Endothelial cell of umbilical vein (primary cell): Measurements from ENCODE around the gene ZP3.
"Not testable (repeated sequence)": the region's sequence is repeated elsewhere in the genome, so short reads cannot be mapped to it uniquely, and the experiment has no call there.

Experiments
- CTCF ChIP-seq, 2 donors: IDR thresholded peaks; 1 replicate in 1 of 2; 2 replicates in 1 of 2; pipeline ENCODE4 v1.5.1; 2011; ENCODE audit warnings: low read length in 2 of 2, mild to moderate bottlenecking in 2 of 2, moderate library complexity in 2 of 2, control low read depth in 1 of 2, inconsistent platforms in 1 of 2, low read depth in 1 of 2; ENCODE audit not compliant: insufficient read depth in 1 of 2; ENCODE audit errors: extremely low read depth in 1 of 2
- EZH2 ChIP-seq: IDR thresholded peaks from 2 replicates; pipeline ENCODE4 v1.6.1; 2012; ENCODE audit warnings: borderline replicate concordance, low read depth, mild to moderate bottlenecking, moderate library complexity, low read length, inconsistent platforms; ENCODE audit not compliant: severe bottlenecking
- FOS ChIP-seq: IDR thresholded peaks from 2 replicates; pipeline ENCODE4 v1.6.1; 2011; ENCODE audit warnings: mild to moderate bottlenecking, low read length, moderate library complexity, borderline replicate concordance; ENCODE audit not compliant: insufficient read depth
- GATA2 ChIP-seq: IDR thresholded peaks from 2 replicates; pipeline ENCODE4 v1.7.0; 2011; ENCODE audit warnings: low read depth, mild to moderate bottlenecking, moderate library complexity, mixed read lengths, low read length; ENCODE audit not compliant: insufficient read length, insufficient read depth
- JUN ChIP-seq: IDR thresholded peaks from 2 replicates; pipeline ENCODE4 v1.6.1; 2011; ENCODE audit warnings: borderline replicate concordance, low read depth; ENCODE audit not compliant: insufficient read length, insufficient read depth
- MYC ChIP-seq: IDR thresholded peaks from one replicate; pipeline ENCODE4 v1.6.1; 2011; ENCODE audit warnings: mild to moderate bottlenecking, low read depth, low read length
- POLR2A ChIP-seq: IDR thresholded peaks from 2 replicates; pipeline ENCODE4 v1.6.1; 2012; ENCODE audit warnings: low read depth, mild to moderate bottlenecking, control low read depth, low read length
- POLR2AphosphoS5 ChIP-seq: IDR thresholded peaks from 2 replicates; pipeline ENCODE4 v1.6.1; 2012; ENCODE audit warnings: low read depth, mild to moderate bottlenecking, control low read depth, low read length, moderate library complexity; ENCODE audit not compliant: insufficient read depth
- TF ChIP-seq, protein P1 (sequence below): IDR thresholded peaks from 2 replicates; pipeline ENCODE4 v1.6.1; 2011; ENCODE audit not compliant: insufficient read depth, insufficient read length

- TF ChIP-seq CTCF (IDR thresholded peaks at IDR 0.05; ENCODE audit: extremely low read depth in 1 of 2, insufficient read depth in 1 of 2, low read depth in 1 of 2, low read length in 2 of 2): peak; percentile 41 to 55
- TF ChIP-seq POLR2AphosphoS5, POLR2A, EZH2, GATA2, FOS, MYC, JUN: not testable (repeated sequence)
- TF ChIP-seq, protein P1, sequence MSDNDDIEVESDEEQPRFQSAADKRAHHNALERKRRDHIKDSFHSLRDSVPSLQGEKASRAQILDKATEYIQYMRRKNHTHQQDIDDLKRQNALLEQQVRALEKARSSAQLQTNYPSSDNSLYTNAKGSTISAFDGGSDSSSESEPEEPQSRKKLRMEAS: not testable (repeated sequence)
Measured at GRCh38 chr7:76437873-76438272, 13.1 kb downstream of the ZP3 start.
